ENCODE data around the gene EBF4.

DNA sequence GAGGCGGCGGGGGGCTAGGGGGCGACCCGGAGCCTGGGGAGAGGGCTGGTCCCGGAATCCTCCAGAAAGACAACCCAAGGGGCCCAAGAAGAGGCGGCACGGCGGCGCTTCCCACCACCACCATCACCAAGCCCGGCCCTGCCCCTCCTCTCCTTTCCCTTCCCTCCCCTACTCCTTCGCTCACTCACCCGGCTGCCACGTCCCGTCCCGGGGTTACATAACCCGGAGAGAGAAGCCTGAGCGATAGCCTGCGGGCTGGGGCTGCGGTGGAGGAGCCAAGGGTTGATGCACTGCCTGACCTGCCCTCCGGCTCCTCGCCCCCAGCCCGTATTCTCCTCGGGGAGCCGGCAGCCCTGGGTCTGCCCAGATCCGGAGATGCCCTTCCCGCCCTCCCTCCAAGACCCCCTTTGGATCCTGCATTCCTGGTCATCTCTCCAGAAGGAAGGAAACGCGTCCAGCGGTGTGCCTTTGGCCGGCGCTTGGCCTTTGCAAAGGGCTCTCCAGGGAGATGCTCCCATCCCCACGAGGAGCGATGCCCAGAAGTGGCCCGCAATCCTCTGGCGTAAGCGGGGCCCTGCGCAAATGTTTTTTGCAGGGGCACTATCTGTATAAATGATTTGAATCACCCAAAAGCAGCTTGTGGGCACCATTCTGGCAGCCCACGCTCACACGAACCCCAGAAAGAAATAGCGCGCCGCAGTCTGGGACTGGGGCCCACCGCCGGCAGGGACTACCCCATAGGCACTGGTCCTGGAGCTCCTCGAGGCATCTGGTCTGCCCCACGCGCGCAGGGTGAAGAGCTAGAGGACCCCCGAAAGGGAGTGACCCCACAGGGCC, 112.5 kb downstream of the EBF4 start:
- TF ChIP-seq CTCF (IDR thresholded peaks at IDR 0.05) (no peak), POLR2A (IDR thresholded peaks at IDR 0.05) (no peak)

All from uterus (tissue), 2 donors.